Ovary (tissue), 9 donors: ENCODE results near the gene NELFA. TPM values are rescaled to one million over a fixed set of nuclear protein-coding genes. Genes with fewer than 3 reads are reported as not detected.

Source experiments
- DNase-seq, 5 donors: peaks; one replicate each; pipeline ENCODE4 v3.0.0-alpha.2; 2019 to 2020
- H3K27ac ChIP-seq, 2 donors: fragments of 200-600 bp; one replicate each; pipeline versions ENCODE4 v1.5.1 to v1.8.0; 2019 to 2022
- H3K27me3 ChIP-seq: fragments of 200-600 bp; one replicate; pipeline ENCODE4 v1.8.0; 2022
- H3K36me3 ChIP-seq: fragments of 200-600 bp; sonication (generic); one replicate; pipeline ENCODE4 v1.5.1; 2019
- H3K4me1 ChIP-seq: one replicate; pipeline ENCODE4 v1.8.1; 2013; ENCODE audit warnings: mild to moderate bottlenecking, moderate library complexity; ENCODE audit not compliant: insufficient read depth
- H3K4me3 ChIP-seq: fragments of 200-600 bp; sonication (generic); one replicate; pipeline ENCODE4 v1.5.1; 2017
- H3K9me3 ChIP-seq, 2 donors: fragments of 200-600 bp in 1 of 2; sonication (generic) in 1 of 2; one replicate each; pipeline versions ENCODE4 v1.5.1 to v1.8.1; 2013 to 2019; ENCODE audit warnings: mild to moderate bottlenecking in 1 of 2, moderate library complexity in 1 of 2
- EP300 ChIP-seq: sonication (generic); formaldehyde crosslinking; IDR thresholded peaks from one replicate; pipeline ENCODE4 v1.6.1; 2017; ENCODE audit warnings: antibody characterized with exemption
- POLR2A ChIP-seq: fragments of 450-650 bp; IDR thresholded peaks from one replicate; pipeline ENCODE4 v1.6.1; 2017; ENCODE audit warnings: antibody characterized with exemption, mild to moderate bottlenecking, moderate library complexity
- WGBS, 3 donors: extraction: QIAGEN DNeasy Blood & Tissue Kit in 1 of 3; methylation state at CpG; one replicate each; pipeline versions ENCODE4 v1.1.5 to v1.1.7; 2013 to 2017; 5-methylcytosine and 5-hydroxymethylcytosine counted together
- intact Hi-C, 4 donors: fragments of 100-400 bp; cut with DNase I; formaldehyde crosslinking; loops; one replicate each; pipeline versions ENCODE4 v1.11.0 to v1.15.1; 2022 to 2023
- polyA plus RNA-seq, 2 donors: library from polyadenylated mRNA; stranded (reverse); fragments of 200-250 nt in 1 of 2; fragments of 350-450 nt in 1 of 2; fragmentation: Illumina TruSeq in 1 of 2; extraction: RNeasy Lipid Tissue Mini Kit (QIAGEN cat#74804) in 1 of 2; gene quantifications; one replicate each; pipeline ENCODE4 v1.2.3, GENCODE V29; 2013 to 2014
- total RNA-seq, 7 donors: library from RNA; depleted of rRNA in 2 of 7; stranded (reverse); fragments of >200 nt in 2 of 7; fragmentation: NEBNext Ultra II Directional in 3 of 7; extraction: Animal tissue kit (Norgen Biotek cat#: 25700) in 3 of 7; gene quantifications; one replicate each; pipeline versions ENCODE4 v1.1.0 to v1.2.4, GENCODE V29; 2016 to 2023
- TF ChIP-seq, protein P1 (sequence below), 3 donors: fragments of 450-650 bp in 2 of 3; fragments of 200-600 bp in 1 of 3; IDR thresholded peaks; one replicate each; pipeline versions ENCODE4 v1.5.1 to v1.8.0; 2016 to 2022; ENCODE audit warnings: antibody characterized with exemption in 3 of 3, mild to moderate bottlenecking in 1 of 3
- donor health status: DM: no; HTN: no; CAD: no; lungs with moderate emphysema.
- donor health status: DM: no; HTN: no; CAD: no.
- donor health status: Bipolar disorder and iron deficiency.
- donor health status: DM: yes; HTN: yes; CAD: no.
- donor health status: DM: no; HTN: no; CAD: no.
- donor health status: DM: yes; HTN: yes; CAD: no.

NELFA gene
- total and polyA plus RNA-seq, 9 donors, result 12.5 to 42.8 (median 30.8) TPM

DNA sequence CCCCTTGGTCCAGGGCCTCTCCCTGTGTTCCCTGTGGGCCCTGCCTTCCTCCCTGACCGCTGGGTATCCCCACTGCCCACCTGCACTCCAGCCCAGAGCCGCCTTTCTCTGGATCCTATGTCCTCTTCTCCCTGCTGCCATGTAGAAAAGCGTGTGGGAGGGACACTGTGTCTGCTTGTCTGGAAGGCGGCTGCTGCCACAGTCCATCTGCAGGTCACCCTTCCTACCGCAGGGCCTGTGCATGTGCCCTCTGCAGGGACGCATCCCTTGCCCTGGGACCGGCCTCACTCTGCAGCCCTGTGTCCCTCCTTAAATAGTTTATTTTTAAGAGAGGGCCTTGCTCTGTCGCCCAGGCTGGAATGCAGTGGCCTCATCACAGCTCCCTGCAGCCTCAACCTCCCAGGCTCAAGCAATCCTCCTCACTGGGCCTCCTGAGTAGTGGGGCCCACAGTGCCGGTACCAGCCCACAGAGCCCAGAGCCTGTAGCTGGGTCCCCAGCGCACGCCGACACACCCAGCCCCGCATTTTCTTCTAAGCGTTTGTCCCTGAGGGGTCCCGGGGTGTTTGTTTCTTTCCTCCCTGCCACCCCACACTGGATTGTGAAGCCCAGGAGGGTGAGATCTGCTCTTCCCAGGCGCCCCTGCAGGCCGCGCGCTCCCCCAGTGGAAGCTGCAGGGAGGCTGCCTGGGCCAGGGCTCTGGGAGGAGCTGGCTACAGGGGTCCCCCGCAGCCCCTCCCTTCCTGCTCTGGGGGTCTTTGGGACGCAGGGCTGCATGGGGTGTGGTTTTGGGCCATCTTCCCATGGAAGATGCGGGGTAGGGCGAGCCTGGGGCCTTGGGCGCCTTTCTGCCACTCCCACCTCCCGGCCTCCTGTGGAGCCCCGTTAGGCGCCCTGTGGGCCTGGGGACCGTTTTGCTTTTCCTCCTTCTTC, 37.5 kb upstream of the NELFA start:
- Histone ChIP-seq H3K36me3 (no peaks in the 10 kb centered on the region), H3K4me3 (no peak overlapping the region), H3K27ac (no peak overlapping the region), H3K4me1 (peaks cover 3% of the 10 kb centered on the region), H3K27me3 (peaks cover 4% of the 10 kb centered on the region), H3K9me3 (no peaks in the 10 kb centered on the region)
- WGBS, 3 donors, result 56 to 65% (median 64%) methylated on average over 25 to 28 of the region's 28 CpGs
- TF ChIP-seq, protein P1, sequence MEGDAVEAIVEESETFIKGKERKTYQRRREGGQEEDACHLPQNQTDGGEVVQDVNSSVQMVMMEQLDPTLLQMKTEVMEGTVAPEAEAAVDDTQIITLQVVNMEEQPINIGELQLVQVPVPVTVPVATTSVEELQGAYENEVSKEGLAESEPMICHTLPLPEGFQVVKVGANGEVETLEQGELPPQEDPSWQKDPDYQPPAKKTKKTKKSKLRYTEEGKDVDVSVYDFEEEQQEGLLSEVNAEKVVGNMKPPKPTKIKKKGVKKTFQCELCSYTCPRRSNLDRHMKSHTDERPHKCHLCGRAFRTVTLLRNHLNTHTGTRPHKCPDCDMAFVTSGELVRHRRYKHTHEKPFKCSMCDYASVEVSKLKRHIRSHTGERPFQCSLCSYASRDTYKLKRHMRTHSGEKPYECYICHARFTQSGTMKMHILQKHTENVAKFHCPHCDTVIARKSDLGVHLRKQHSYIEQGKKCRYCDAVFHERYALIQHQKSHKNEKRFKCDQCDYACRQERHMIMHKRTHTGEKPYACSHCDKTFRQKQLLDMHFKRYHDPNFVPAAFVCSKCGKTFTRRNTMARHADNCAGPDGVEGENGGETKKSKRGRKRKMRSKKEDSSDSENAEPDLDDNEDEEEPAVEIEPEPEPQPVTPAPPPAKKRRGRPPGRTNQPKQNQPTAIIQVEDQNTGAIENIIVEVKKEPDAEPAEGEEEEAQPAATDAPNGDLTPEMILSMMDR (IDR thresholded peaks at IDR 0.05), result no peak
- TF ChIP-seq POLR2A (no peak), EP300 (no peak)
- intact Hi-C loops, result no loop called here
- DNase-seq, result no peak

DNA sequence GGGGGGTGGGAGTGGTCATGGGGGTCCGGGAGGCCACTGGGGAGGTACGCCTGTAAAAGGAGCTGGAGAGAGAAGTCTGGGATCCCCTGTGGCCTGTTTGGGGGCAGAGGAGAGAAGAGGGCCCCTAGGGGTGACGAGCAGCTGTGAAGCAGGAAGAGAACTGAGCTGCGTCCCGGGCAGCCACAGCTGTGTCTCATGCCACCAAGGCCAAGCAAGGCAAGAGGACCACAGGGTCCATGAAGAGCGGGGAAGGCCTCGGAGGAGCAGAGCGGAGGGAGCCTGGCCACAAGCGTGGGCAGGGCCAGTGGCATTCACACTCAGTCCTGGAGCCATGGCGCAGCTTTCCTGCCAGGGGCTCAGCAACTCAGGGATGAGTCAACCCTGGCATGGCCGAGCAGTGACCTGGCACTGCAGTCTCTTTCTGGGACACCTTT, 36.8 kb upstream of the NELFA start:
- 76 to 85% (median 79%) methylated on average over 11 of the region's 11 CpGs for WGBS, 3 donors
- peaks cover 4% of the 10 kb centered on the region for H3K27me3 ChIP-seq
- TF ChIP-seq POLR2A (no peak), EP300 (no peak)
- TF ChIP-seq, protein P1 (IDR thresholded peaks at IDR 0.05), result no peak
- peaks cover 4% of the 10 kb centered on the region for H3K4me1 ChIP-seq
- DNase-seq, result no peak
- H3K36me3 ChIP-seq, result no peaks in the 10 kb centered on the region
- intact Hi-C loops, result no loop called here
- H3K4me3 ChIP-seq, result no peak overlapping the region
- no peaks in the 10 kb centered on the region for H3K9me3 ChIP-seq
- H3K27ac ChIP-seq, result no peak overlapping the region

DNA sequence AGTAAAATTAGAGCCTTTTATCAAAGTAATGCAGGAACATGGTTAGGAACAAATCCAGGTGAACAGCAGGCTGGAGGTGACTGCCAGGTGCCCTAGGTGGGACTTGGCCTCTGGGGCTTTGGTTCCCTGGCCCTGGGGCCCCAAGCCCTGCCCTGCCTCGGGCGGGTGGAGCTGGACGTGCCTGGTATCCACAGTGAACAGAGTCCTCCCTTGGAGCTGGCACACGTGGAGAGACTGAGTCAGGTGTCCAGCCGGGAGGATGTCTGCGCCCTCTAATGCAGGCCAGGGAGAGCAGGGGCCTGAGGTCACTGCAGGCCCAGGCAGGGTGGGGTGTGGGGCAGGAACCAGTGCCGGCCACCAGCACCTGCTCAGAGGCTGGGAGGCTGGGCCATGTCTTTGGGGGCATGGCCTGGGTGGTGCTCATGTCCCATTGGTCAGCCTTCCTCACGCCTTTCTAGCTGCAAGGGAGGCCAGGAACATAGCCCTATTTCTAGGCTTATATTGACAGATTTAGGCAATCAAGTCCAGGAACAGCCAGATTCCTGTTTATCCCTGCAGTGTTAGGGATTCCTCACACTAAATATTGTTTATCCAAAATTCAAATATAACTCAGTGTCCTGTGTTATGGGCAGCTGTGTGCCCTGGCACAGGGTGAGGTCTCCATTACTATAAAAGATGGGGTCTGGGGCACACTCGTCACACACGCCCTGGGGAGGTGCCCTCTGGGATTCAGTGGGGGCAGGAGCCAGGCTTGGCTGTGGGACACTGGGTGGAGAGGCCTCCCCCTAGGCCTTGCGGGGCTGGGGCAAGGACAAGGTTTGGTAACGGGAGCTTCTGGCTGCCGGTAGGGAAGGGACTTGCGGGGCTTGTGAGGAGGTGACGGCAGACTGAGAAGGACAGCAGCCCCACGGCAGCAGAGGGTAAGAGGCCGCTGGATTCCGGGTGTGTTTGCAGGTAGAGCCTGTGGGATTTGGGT, 36.1 kb upstream of the NELFA start:
- DNase-seq, result no peak
- intact Hi-C loops, result no loop called here
- H3K9me3 ChIP-seq, result no peaks in the 10 kb centered on the region
- WGBS, 3 donors, result 82 to 91% (median 89%) methylated on average over 17 to 18 of the region's 18 CpGs
- no peaks in the 10 kb centered on the region for H3K36me3 ChIP-seq
- H3K27ac ChIP-seq, result no peak overlapping the region
- TF ChIP-seq POLR2A, result no peak
- TF ChIP-seq, protein P1 (IDR thresholded peaks at IDR 0.05), result no peak
- no peak for TF ChIP-seq EP300
- H3K4me1 ChIP-seq, result peaks cover 6% of the 10 kb centered on the region
- peaks cover 4% of the 10 kb centered on the region for H3K27me3 ChIP-seq
- H3K4me3 ChIP-seq, result no peak overlapping the region

DNA sequence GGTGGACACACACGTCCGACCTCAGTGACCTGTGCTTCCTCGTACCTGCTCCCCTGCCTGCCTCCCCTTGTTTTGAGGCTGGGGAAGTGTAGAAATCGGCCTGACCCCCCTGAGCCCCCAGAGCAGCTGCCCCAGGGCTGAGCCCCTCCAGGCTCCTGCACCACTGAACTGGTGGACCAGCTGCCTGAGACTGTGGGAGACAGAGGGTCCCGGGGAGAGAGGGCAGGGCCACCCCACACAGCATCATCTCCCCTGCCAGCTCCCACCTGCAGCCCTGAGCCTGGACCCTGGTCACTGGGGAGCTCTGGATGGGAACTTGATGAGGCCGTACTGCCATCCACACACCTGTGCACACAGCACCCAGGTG, 35.3 kb upstream of the NELFA start:
- WGBS, 3 donors, result 88 to 92% (median 88%) methylated on average over 6 of the region's 6 CpGs
- no peak overlapping the region for H3K27ac ChIP-seq
- H3K36me3 ChIP-seq, result no peaks in the 10 kb centered on the region
- peaks cover 6% of the 10 kb centered on the region for H3K4me1 ChIP-seq
- DNase-seq, result no peak
- intact Hi-C loops, result no loop called here
- peaks cover 4% of the 10 kb centered on the region for H3K27me3 ChIP-seq
- H3K4me3 ChIP-seq, result no peak overlapping the region
- H3K9me3 ChIP-seq, result no peaks in the 10 kb centered on the region
- TF ChIP-seq POLR2A, result no peak
- TF ChIP-seq, protein P1 (IDR thresholded peaks at IDR 0.05), result no peak
- no peak for TF ChIP-seq EP300
